IgD-negative memory B cell (primary cell): ENCODE data around the gene MAP4K1. TPM values are rescaled to one million over a fixed set of nuclear protein-coding genes. Genes with fewer than 3 reads are reported as not detected.
A peak's percentile ranks its signal among the peaks of the same experiment; 100 is the strongest.

Source experiments
- H3K27ac Mint-ChIP-seq, 3 donors: one replicate each; pipeline ENCODE4 v1.8.0; 2020 to 2022; ENCODE audit warnings: mild to moderate bottlenecking in 3 of 3, mixed read lengths in 3 of 3, moderate library complexity in 1 of 3
- H3K27me3 Mint-ChIP-seq: one replicate; pipeline ENCODE4 v1.8.0; 2021; ENCODE audit warnings: mixed read lengths
- H3K36me3 Mint-ChIP-seq: one replicate; pipeline ENCODE4 v1.8.0; 2020; ENCODE audit warnings: mild to moderate bottlenecking, mixed read lengths
- H3K4me1 Mint-ChIP-seq, 3 donors: one replicate each; pipeline ENCODE4 v1.8.0; 2020 to 2022; ENCODE audit warnings: mixed read lengths in 3 of 3, mild to moderate bottlenecking in 1 of 3
- H3K4me3 Mint-ChIP-seq, 4 donors: one replicate each; pipeline ENCODE4 v1.8.0; 2020 to 2022; ENCODE audit warnings: mild to moderate bottlenecking in 4 of 4, mixed read lengths in 4 of 4, moderate library complexity in 3 of 4
- H3K9me3 Mint-ChIP-seq, 3 donors: one replicate each; pipeline ENCODE4 v1.8.0; 2020 to 2021; ENCODE audit warnings: mixed read lengths in 3 of 3, mild to moderate bottlenecking in 1 of 3
- polyA plus RNA-seq: library from polyadenylated mRNA; unstranded; fragments of 300-500 nt; fragmentation: Illumina TruSeq; gene quantifications from one replicate; pipeline ENCODE4 v1.2.3, GENCODE V29; 2021

Gene MAP4K1
- 250 TPM for polyA plus RNA-seq

GRCh38 chr19:38617764-38618589 lies at the start of gene MAP4K1:
TSS of gene MAP4K1 (minus strand) at chr19:38617953. CDS start at chr19:38617895, 58 bp downstream.
- Mint-ChIP-seq H3K9me3 (no peaks in the 10 kb centered on the region), H3K4me1 (peaks cover 11 to 28% (median 25%) of the 10 kb centered on the region in 3 donors), H3K27me3 (no peaks in the 10 kb centered on the region), H3K27ac (peak within 1 kb of the TSS; percentile 96 to 99 (median 98)), H3K36me3 (peaks cover 6% of the 10 kb centered on the region), H3K4me3 (peak within 1 kb of the TSS; percentile 87 to 99 (median 98))

- H3K36me3 Mint-ChIP-seq = peaks cover 5% of the 10 kb centered on the region
These were observed 49.1 kb upstream of the MAP4K1 start for GRCh38 chr19:38666663-38667511.

GRCh38 chr19:38665950-38666662 lies 48.4 kb upstream of the MAP4K1 start:
- no peaks in the 10 kb centered on the region for H3K27me3 Mint-ChIP-seq
- no peaks in the 10 kb centered on the region for H3K9me3 Mint-ChIP-seq
- peak overlapping the region in 3 of 4 donors; percentile 26 to 95 (median 91) for H3K4me3 Mint-ChIP-seq
- peak overlapping the region; percentile 84 to 100 (median 90) for H3K27ac Mint-ChIP-seq
- peaks cover 47 to 63% (median 60%) of the 10 kb centered on the region in 3 donors for H3K4me1 Mint-ChIP-seq
- peaks cover 5% of the 10 kb centered on the region for H3K36me3 Mint-ChIP-seq

More at GRCh38 chr19:38666663-38667511, 49.1 kb upstream of the MAP4K1 start:
- H3K9me3 Mint-ChIP-seq = no peaks in the 10 kb centered on the region
- H3K4me3 Mint-ChIP-seq = peak overlapping the region; percentile 75 to 95 (median 88)
- H3K27me3 Mint-ChIP-seq = no peaks in the 10 kb centered on the region
- H3K27ac Mint-ChIP-seq = peak overlapping the region; percentile 84 to 100 (median 90)
- peaks cover 49 to 68% (median 67%) of the 10 kb centered on the region in 3 donors for H3K4me1 Mint-ChIP-seq

- Mint-ChIP-seq H3K27ac (peak overlapping the region; percentile 47 to 90 (median 90)), H3K9me3 (no peaks in the 10 kb centered on the region), H3K27me3 (no peaks in the 10 kb centered on the region), H3K4me1 (peaks cover 47 to 63% (median 57%) of the 10 kb centered on the region in 3 donors), H3K36me3 (peaks cover 5% of the 10 kb centered on the region), H3K4me3 (peak overlapping the region in 2 of 4 donors; percentile 26 to 30)
These were observed 47.6 kb upstream of the MAP4K1 start for GRCh38 chr19:38665219-38665931.

- peaks cover 40 to 58% (median 53%) of the 10 kb centered on the region in 3 donors for H3K4me1 Mint-ChIP-seq
- peak overlapping the region; percentile 0 to 91 (median 52) for H3K4me3 Mint-ChIP-seq
- no peaks in the 10 kb centered on the region for H3K27me3 Mint-ChIP-seq
- H3K9me3 Mint-ChIP-seq = no peaks in the 10 kb centered on the region
- H3K36me3 Mint-ChIP-seq = peaks cover 3% of the 10 kb centered on the region
- peak overlapping the region; percentile 79 to 90 (median 90) for H3K27ac Mint-ChIP-seq
These were observed 46.9 kb upstream of the MAP4K1 start for GRCh38 chr19:38664503-38665211.

- Mint-ChIP-seq H3K4me3 (peak overlapping the region in 3 of 4 donors; percentile 30 to 91 (median 73)), H3K27me3 (no peaks in the 10 kb centered on the region), H3K9me3 (no peaks in the 10 kb centered on the region), H3K4me1 (peaks cover 34 to 51% (median 46%) of the 10 kb centered on the region in 3 donors), H3K27ac (peak overlapping the region; percentile 76 to 90 (median 79)), H3K36me3 (peaks cover 3% of the 10 kb centered on the region)
These were observed 46.3 kb upstream of the MAP4K1 start for GRCh38 chr19:38663957-38664502.

- Mint-ChIP-seq H3K36me3 (peaks cover 3% of the 10 kb centered on the region), H3K4me3 (no peak overlapping the region), H3K4me1 (peaks cover 30 to 47% (median 44%) of the 10 kb centered on the region in 3 donors), H3K27ac (peak overlapping the region in 1 of 3 donors; percentile 45), H3K9me3 (no peaks in the 10 kb centered on the region), H3K27me3 (no peaks in the 10 kb centered on the region)
These were observed 45.5 kb upstream of the MAP4K1 start for GRCh38 chr19:38663156-38663651.

GRCh38 chr19:38662537-38663155 lies 44.9 kb upstream of the MAP4K1 start:
- H3K4me1 Mint-ChIP-seq = peaks cover 30 to 47% (median 44%) of the 10 kb centered on the region in 3 donors
- no peak overlapping the region for H3K4me3 Mint-ChIP-seq
- peak overlapping the region in 1 of 3 donors; percentile 70 for H3K27ac Mint-ChIP-seq
- no peaks in the 10 kb centered on the region for H3K9me3 Mint-ChIP-seq
- H3K36me3 Mint-ChIP-seq = peaks cover 1% of the 10 kb centered on the region
- H3K27me3 Mint-ChIP-seq = no peaks in the 10 kb centered on the region

- H3K4me1 Mint-ChIP-seq = peaks cover 27 to 45% (median 42%) of the 10 kb centered on the region in 3 donors
- H3K36me3 Mint-ChIP-seq = no peaks in the 10 kb centered on the region
- H3K27ac Mint-ChIP-seq = peak overlapping the region in 1 of 3 donors; percentile 70
- no peaks in the 10 kb centered on the region for H3K27me3 Mint-ChIP-seq
- no peaks in the 10 kb centered on the region for H3K9me3 Mint-ChIP-seq
- no peak overlapping the region for H3K4me3 Mint-ChIP-seq
These were observed 44.2 kb upstream of the MAP4K1 start for GRCh38 chr19:38661996-38662395.

- peaks cover 30 to 43% (median 42%) of the 10 kb centered on the region in 3 donors for H3K4me1 Mint-ChIP-seq
- H3K27me3 Mint-ChIP-seq = no peaks in the 10 kb centered on the region
- no peak overlapping the region for H3K27ac Mint-ChIP-seq
- H3K4me3 Mint-ChIP-seq = peak overlapping the region in 1 of 4 donors; percentile 45
- no peaks in the 10 kb centered on the region for H3K9me3 Mint-ChIP-seq
- H3K36me3 Mint-ChIP-seq = no peaks in the 10 kb centered on the region
These were observed 43.4 kb upstream of the MAP4K1 start for GRCh38 chr19:38661136-38661535.

- Mint-ChIP-seq H3K36me3 (no peaks in the 10 kb centered on the region), H3K27me3 (no peaks in the 10 kb centered on the region), H3K4me3 (peak overlapping the region in 1 of 4 donors; percentile 45), H3K4me1 (peaks cover 30 to 42% (median 42%) of the 10 kb centered on the region in 3 donors), H3K27ac (peak overlapping the region in 1 of 3 donors; percentile 52), H3K9me3 (no peaks in the 10 kb centered on the region)
These were observed 43.0 kb upstream of the MAP4K1 start for GRCh38 chr19:38660724-38661123.

- H3K4me1 Mint-ChIP-seq = peaks cover 35 to 42% (median 39%) of the 10 kb centered on the region in 3 donors
- H3K4me3 Mint-ChIP-seq = no peak overlapping the region
- H3K27ac Mint-ChIP-seq = peak overlapping the region in 2 of 3 donors; percentile 12 to 47
These were observed 40.9 kb upstream of the MAP4K1 start for GRCh38 chr19:38658462-38659306.

More at GRCh38 chr19:38658462-38659306, 40.9 kb upstream of the MAP4K1 start:
- no peaks in the 10 kb centered on the region for H3K9me3 Mint-ChIP-seq
- H3K36me3 Mint-ChIP-seq = no peaks in the 10 kb centered on the region
- H3K27me3 Mint-ChIP-seq = no peaks in the 10 kb centered on the region
